SK-N-SH (cell line): ENCODE results near the gene CARD18. TPM values are rescaled to one million over a fixed set of nuclear protein-coding genes. Genes with fewer than 3 reads are reported as not detected.

Experiments used
- CTCF ChIA-PET: fragments of 300-600, 350-600 bp; formaldehyde crosslinking; extraction: SDS; loops from one replicate; lab custom pipeline; 2021; lab: Yijun Ruan, JAX
- POLR2A ChIA-PET: fragments of 350-600 bp; sonication (Branson Sonifier 250); formaldehyde crosslinking; extraction: SDS; loops from one replicate; lab custom pipeline; 2020; ENCODE audit warnings: antibody characterized with exemption, inconsistent platforms; lab: Yijun Ruan, JAX
- DNase-seq: peaks from one replicate; pipeline ENCODE4 v3.0.0; 2012
- H2AFZ ChIP-seq: fragments of 200-600 bp; sonication (generic); 2 replicates; pipeline ENCODE4 v1.8.1; 2016; ENCODE audit warnings: antibody characterized with exemption, mild to moderate bottlenecking, low read depth
- H3F3A ChIP-seq: fragments of 200-600 bp; sonication (generic); replicated peaks from 2 replicates; pipeline ENCODE3; 2016; ENCODE audit warnings: antibody characterized with exemption, mild to moderate bottlenecking; ENCODE audit not compliant: insufficient read depth
- H3K27ac ChIP-seq, 2 experiments: fragments of 200-500 bp in 1 of 2; fragments of 200-600 bp in 1 of 2; sonication (Bioruptor generic) in 1 of 2; sonication (generic), shearing (Covaris generic) in 1 of 2; 2 replicates each; pipeline versions ENCODE4 v1.5.1 to v1.6.1; 2014 to 2016; ENCODE audit warnings: low read depth in 2 of 2, inconsistent platforms in 1 of 2, low read length in 1 of 2, mild to moderate bottlenecking in 1 of 2, mixed read lengths in 1 of 2
- H3K27me3 ChIP-seq: fragments of 200-600 bp; sonication (generic), shearing (Covaris generic); 2 replicates; pipeline ENCODE4 v1.6.1; 2016; ENCODE audit warnings: mixed run types; ENCODE audit not compliant: insufficient read depth
- H3K36me3 ChIP-seq, 2 experiments: fragments of 200-500 bp in 1 of 2; fragments of 200-600 bp in 1 of 2; sonication (Bioruptor generic) in 1 of 2; sonication (generic) in 1 of 2; replicated peaks in 1 of 2; 2 replicates each; pipeline versions ENCODE3 to v1.5.1; 2014 to 2016; ENCODE audit warnings: low read length in 1 of 2, mild to moderate bottlenecking in 1 of 2; ENCODE audit not compliant: insufficient read depth in 2 of 2, control insufficient read depth in 1 of 2
- H3K4me1 ChIP-seq, 2 experiments: fragments of 200-500 bp in 1 of 2; fragments of 200-600 bp in 1 of 2; sonication (Bioruptor generic) in 1 of 2; sonication (generic), shearing (Covaris generic) in 1 of 2; 2 replicates each; pipeline versions ENCODE4 v1.5.1 to v1.6.1; 2014 to 2016; ENCODE audit warnings: low read depth in 1 of 2, low read length in 1 of 2, mixed run types in 1 of 2; ENCODE audit not compliant: insufficient read depth in 2 of 2, control insufficient read depth in 1 of 2
- H3K4me2 ChIP-seq: fragments of 200-600 bp; sonication (generic), shearing (Covaris generic); 2 replicates; pipeline ENCODE4 v1.6.1; 2017; ENCODE audit warnings: mixed run types
- H3K4me3 ChIP-seq, 2 experiments: fragments of 200-500 bp in 1 of 2; fragments of 200-600 bp in 1 of 2; sonication (Bioruptor generic) in 1 of 2; sonication (generic), shearing (Covaris generic) in 1 of 2; 2 replicates each; pipeline versions ENCODE4 v1.5.1 to v1.8.1; 2014 to 2016; ENCODE audit warnings: low read depth in 2 of 2, inconsistent platforms in 1 of 2, low read length in 1 of 2, mild to moderate bottlenecking in 1 of 2, mixed read lengths in 1 of 2, moderate library complexity in 1 of 2
- H3K79me2 ChIP-seq: fragments of 200-600 bp; sonication (generic); 2 replicates; pipeline ENCODE4 v1.8.1; 2017; ENCODE audit warnings: mild to moderate bottlenecking; ENCODE audit not compliant: insufficient read depth
- H3K9ac ChIP-seq: fragments of 200-600 bp; sonication (generic); 2 replicates; pipeline ENCODE4 v1.6.1; 2017; ENCODE audit warnings: mixed run types
- H3K9me2 ChIP-seq: fragments of 200-600 bp; sonication (generic); 2 replicates; pipeline ENCODE4 v1.6.1; 2017; ENCODE audit warnings: mixed run types
- H3K9me3 ChIP-seq: fragments of 200-600 bp; sonication (generic); 2 replicates; pipeline ENCODE4 v1.6.1; 2017; ENCODE audit warnings: mixed run types, mild to moderate bottlenecking, moderate library complexity
- H4K20me1 ChIP-seq: fragments of 200-600 bp; sonication (generic); 2 replicates; pipeline ENCODE4 v1.6.1; 2017; ENCODE audit warnings: mild to moderate bottlenecking, mixed run types; ENCODE audit not compliant: insufficient read depth
- CTCF ChIP-seq: fragments of 200-600 bp; sonication (generic); IDR thresholded peaks from 2 replicates; pipeline ENCODE4 v1.6.1; 2017; ENCODE audit warnings: antibody characterized with exemption, mild to moderate bottlenecking, moderate library complexity
- ELF1 ChIP-seq: IDR thresholded peaks from 2 replicates; pipeline ENCODE4 v1.4.0; 2012
- EP300 ChIP-seq, 2 experiments: IDR thresholded peaks; 2 replicates each; pipeline versions ENCODE4 v1.4.0 to v1.6.1; 2012; ENCODE audit warnings: borderline replicate concordance in 1 of 2, low read depth in 1 of 2, low read length in 1 of 2
- EZH2phosphoT487 ChIP-seq: fragments of 200-600 bp; sonication (generic); IDR thresholded peaks from 2 replicates; pipeline ENCODE4 v1.6.1; 2017; ENCODE audit warnings: low read depth, mixed run types, mild to moderate bottlenecking, antibody characterized with exemption, moderate library complexity, borderline replicate concordance
- FOSL2 ChIP-seq: IDR thresholded peaks from 2 replicates; pipeline ENCODE4 v1.4.0; 2012; ENCODE audit warnings: low read depth, mild to moderate bottlenecking, moderate library complexity, borderline replicate concordance
- GABPA ChIP-seq: IDR thresholded peaks from 2 replicates; pipeline ENCODE4 v1.4.0; 2012; ENCODE audit warnings: low read depth, mild to moderate bottlenecking
- GATA2 ChIP-seq: sonication (generic); formaldehyde crosslinking; IDR thresholded peaks from 2 replicates; pipeline ENCODE4 v1.5.0; 2020; ENCODE audit warnings: mild to moderate bottlenecking, missing genetic modification reagents
- JUND ChIP-seq: IDR thresholded peaks from 2 replicates; pipeline ENCODE4 v1.4.0; 2012
- MAX ChIP-seq: IDR thresholded peaks from 2 replicates; pipeline ENCODE4 v1.4.0; 2012; ENCODE audit warnings: low read depth
- NRF1 ChIP-seq: IDR thresholded peaks from 2 replicates; pipeline ENCODE4 v1.6.1; 2012; ENCODE audit warnings: low read depth, mild to moderate bottlenecking, low read length
- RAD21 ChIP-seq: IDR thresholded peaks from 2 replicates; pipeline ENCODE4 v1.6.1; 2012; ENCODE audit warnings: mild to moderate bottlenecking, low read length
- RCOR1 ChIP-seq: fragments of 150-350 bp; IDR thresholded peaks from 2 replicates; pipeline ENCODE4 v1.6.1; 2017; ENCODE audit warnings: antibody characterized with exemption, low read length
- RFX5 ChIP-seq: IDR thresholded peaks from 2 replicates; pipeline ENCODE4 v1.6.1; 2012; ENCODE audit warnings: mild to moderate bottlenecking, improper control_type of control experiment, low read length
- RXRA ChIP-seq: IDR thresholded peaks from 2 replicates; pipeline ENCODE4 v1.4.0; 2012; ENCODE audit warnings: low read depth, mild to moderate bottlenecking, borderline replicate concordance
- TCF12 ChIP-seq: IDR thresholded peaks from 2 replicates; pipeline ENCODE4 v1.4.0; 2012
- TEAD4 ChIP-seq: IDR thresholded peaks from 2 replicates; pipeline ENCODE4 v1.4.0; 2012; ENCODE audit warnings: mild to moderate bottlenecking, borderline replicate concordance; ENCODE audit not compliant: insufficient read depth
- USF1 ChIP-seq: IDR thresholded peaks from 2 replicates; pipeline ENCODE4 v1.4.0; 2012; ENCODE audit warnings: low read depth, borderline replicate concordance
- WGBS: methylation state at CpG from one replicate; pipeline ENCODE4 v1.1.6; 2017; ENCODE audit warnings: low lambda C conversion rate; 5-methylcytosine and 5-hydroxymethylcytosine counted together
- polyA plus RNA-seq, 3 experiments: library from polyadenylated mRNA; depleted of rRNA; stranded (reverse); fragments of >200 nt; gene quantifications; 2 replicates each; pipeline ENCODE4 v1.2.3, GENCODE V29; 2012

Gene CARD18
- polyA plus RNA-seq, 1 of the 3 experiments (the other 2 are of a cell fraction): not detected

GRCh38 chr11:105135883-105136282 is 3.7 kb downstream of the CARD18 start:
- no peak overlapping the region for H3K27ac ChIP-seq
- H3K9ac ChIP-seq: no peak overlapping the region
- H3K4me3 ChIP-seq: no peak overlapping the region
- ChIA-PET CTCF (no interaction called here), POLR2A (no interaction called here)
- DNase-seq: no peak
- TF ChIP-seq JUND (no peak), RFX5 (no peak), EP300 (IDR thresholded peaks at IDR 0.05; ENCODE audit: borderline replicate concordance in 1 of 2, low read depth in 1 of 2, low read length in 1 of 2) (no peak), RAD21 (no peak), TCF12 (no peak), RCOR1 (no peak), FOSL2 (no peak), TEAD4 (no peak), USF1 (no peak), CTCF (no peak), GATA2 (CRISPR knock-in tag) (no peak), GABPA (no peak), RXRA (no peak), MAX (no peak), ELF1 (no peak), NRF1 (no peak), EZH2phosphoT487 (no peak)
- TF ChIP-seq, all 33 proteins: peak for 0
- no peaks in the 10 kb centered on the region for H4K20me1 ChIP-seq
- H3K4me1 ChIP-seq: no peaks in the 10 kb centered on the region
- no peaks in the 10 kb centered on the region for H3K79me2 ChIP-seq
- H3K4me2 ChIP-seq: no peak overlapping the region
- H2AFZ ChIP-seq: no peak overlapping the region
- no peaks in the 10 kb centered on the region for H3F3A ChIP-seq
- 36% methylated on average over 4 of the region's 4 CpGs for WGBS
- H3K9me2 ChIP-seq: no peaks in the 10 kb centered on the region
- H3K36me3 ChIP-seq: no peaks in the 10 kb centered on the region
- no peaks in the 10 kb centered on the region for H3K9me3 ChIP-seq
- H3K27me3 ChIP-seq: no peaks in the 10 kb centered on the region
